NT2/D1 (cell line): ENCODE measurements around the gene FAM234B.

Experiments
- YY1 ChIP-seq: IDR thresholded peaks from 2 replicates; pipeline ENCODE4 v1.6.1; 2011; ENCODE audit not compliant: insufficient read length, insufficient read depth
- ZNF274 ChIP-seq: IDR thresholded peaks from 2 replicates; pipeline ENCODE4 v1.6.1; 2011; ENCODE audit warnings: mild to moderate bottlenecking, low read depth, low read length

DNA sequence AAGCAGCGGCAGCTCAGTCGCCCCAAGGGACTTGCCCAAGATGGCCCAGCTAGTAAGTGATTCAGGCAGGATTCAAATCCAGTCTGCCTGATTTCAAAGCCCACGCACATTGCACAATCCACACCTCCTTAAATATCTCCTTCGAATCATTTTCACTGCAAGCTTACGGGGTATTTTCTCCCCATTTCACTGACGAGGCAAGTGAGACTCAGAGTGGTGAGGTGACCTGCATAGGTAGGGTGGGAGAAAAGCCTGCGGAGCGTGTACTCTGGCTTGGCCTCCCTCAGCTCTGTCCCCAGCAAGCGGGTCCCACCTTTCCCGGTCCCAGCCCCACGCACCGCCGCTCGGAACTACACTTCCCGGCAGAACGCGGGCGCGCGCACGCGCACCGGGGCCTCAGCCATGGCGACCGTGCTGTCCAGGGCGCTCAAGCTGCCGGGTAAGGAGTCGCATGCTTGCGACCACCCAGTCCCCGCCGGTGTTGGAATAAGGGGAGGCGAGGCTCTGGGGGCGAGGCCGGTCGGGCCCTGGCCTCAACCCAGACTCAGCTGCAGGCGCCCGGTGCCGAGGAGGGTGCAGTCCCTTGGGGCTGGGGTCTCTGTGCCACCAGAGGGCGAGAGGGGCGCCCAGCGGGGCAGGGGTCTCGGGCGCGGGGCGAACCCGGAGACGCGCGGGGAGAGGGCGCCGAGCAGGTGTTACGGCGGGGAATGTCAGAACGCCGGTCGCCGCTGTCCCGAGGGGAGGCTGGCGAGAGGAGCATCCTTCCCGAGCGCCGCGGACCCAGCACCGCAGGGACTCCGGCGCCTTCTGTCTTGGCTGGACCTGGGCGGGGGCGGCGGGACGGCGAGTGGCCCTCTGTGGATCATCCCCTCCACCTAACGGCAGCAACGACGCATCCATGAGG is at the start of gene FAM234B:
- TF ChIP-seq YY1: peak; percentile 89
- no peak for TF ChIP-seq ZNF274
